GM12878 (cell line): Measurements from ENCODE around the gene KRI1.

Experiments
- ATF2 ChIP-seq: IDR thresholded peaks from 2 replicates; pipeline ENCODE4 v1.6.1; 2012; ENCODE audit warnings: low read length, inconsistent platforms
- CTCF ChIP-seq, 3 experiments: IDR thresholded peaks in 2 of 3; conservative IDR thresholded peaks in 1 of 3; 2 replicates each; pipeline ENCODE4 v1.5.1; 2011; ENCODE audit warnings: low read depth in 3 of 3, low read length in 3 of 3, mild to moderate bottlenecking in 3 of 3, control low read depth in 2 of 3, moderate library complexity in 2 of 3, inconsistent platforms in 1 of 3, mixed read lengths in 1 of 3; ENCODE audit not compliant: control insufficient read depth in 2 of 3, insufficient read depth in 1 of 3; ENCODE audit errors: extremely low read depth in 1 of 3
- EP300 ChIP-seq, 2 experiments: fragments of 150-350 bp in 1 of 2; IDR thresholded peaks; 2 replicates each; pipeline ENCODE4 v1.6.1; 2011 to 2012; ENCODE audit warnings: low read depth in 2 of 2, low read length in 2 of 2, borderline replicate concordance in 1 of 2, improper control_type of control experiment in 1 of 2, inconsistent platforms in 1 of 2; ENCODE audit not compliant: control insufficient read depth in 1 of 2
- PAX8 ChIP-seq: fragments of 450-650 bp; IDR thresholded peaks from 2 replicates; pipeline ENCODE4 v1.6.1; 2017; ENCODE audit warnings: mild to moderate bottlenecking, moderate library complexity
- ZNF24 ChIP-seq: fragments of 450-650 bp; IDR thresholded peaks from 2 replicates; pipeline ENCODE4 v1.6.1; 2017; ENCODE audit warnings: antibody characterized with exemption, mild to moderate bottlenecking
- TF ChIP-seq, protein P1 (sequence below): fragments of 450-650 bp; IDR thresholded peaks from 2 replicates; pipeline ENCODE4 v1.6.1; 2018; ENCODE audit warnings: borderline replicate concordance, mild to moderate bottlenecking; ENCODE audit not compliant: partially characterized antibody

DNA sequence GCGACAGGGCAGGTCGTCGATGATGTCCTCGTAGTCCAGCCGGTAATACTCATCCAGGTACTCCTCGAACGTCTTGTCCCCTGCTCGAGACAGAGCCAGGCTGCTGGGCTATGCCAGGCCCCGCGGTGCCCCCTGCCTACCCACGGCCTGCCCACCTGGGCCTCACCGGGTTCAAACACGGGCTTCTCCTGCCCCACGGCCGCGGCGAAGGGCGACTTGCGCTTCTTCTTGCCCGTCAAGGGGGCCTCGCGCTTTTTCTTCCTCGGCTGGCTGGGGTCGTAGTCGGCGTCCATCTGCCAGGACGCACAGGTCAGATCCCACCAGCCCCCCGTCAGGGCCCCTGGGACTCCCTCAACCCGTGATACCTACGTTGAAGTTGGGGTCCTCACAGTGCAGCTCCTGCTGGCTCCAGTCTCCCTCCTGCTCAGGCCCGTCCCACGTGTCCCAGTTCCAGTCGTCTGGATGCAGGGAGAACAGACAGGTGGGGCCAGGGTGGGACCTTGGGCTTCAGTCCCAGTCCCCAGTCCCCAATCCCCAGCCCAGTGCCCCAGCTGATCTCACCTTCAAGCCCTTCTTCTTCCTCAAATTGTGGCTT, 8.1 kb downstream of the KRI1 start:
- TF ChIP-seq CTCF (IDR thresholded peaks at IDR 0.05 in 2 of 3, conservative IDR thresholded peaks at IDR 0.05 in 1 of 3; ENCODE audit: control insufficient read depth in 2 of 3, extremely low read depth in 1 of 3, insufficient read depth in 1 of 3, low read depth in 3 of 3, low read length in 3 of 3) = no peak
- TF ChIP-seq ZNF24 = no peak
- TF ChIP-seq EP300 (IDR thresholded peaks at IDR 0.05; ENCODE audit: borderline replicate concordance in 1 of 2, control insufficient read depth in 1 of 2, low read depth in 2 of 2, low read length in 2 of 2) = no peak
- TF ChIP-seq, protein P1, sequence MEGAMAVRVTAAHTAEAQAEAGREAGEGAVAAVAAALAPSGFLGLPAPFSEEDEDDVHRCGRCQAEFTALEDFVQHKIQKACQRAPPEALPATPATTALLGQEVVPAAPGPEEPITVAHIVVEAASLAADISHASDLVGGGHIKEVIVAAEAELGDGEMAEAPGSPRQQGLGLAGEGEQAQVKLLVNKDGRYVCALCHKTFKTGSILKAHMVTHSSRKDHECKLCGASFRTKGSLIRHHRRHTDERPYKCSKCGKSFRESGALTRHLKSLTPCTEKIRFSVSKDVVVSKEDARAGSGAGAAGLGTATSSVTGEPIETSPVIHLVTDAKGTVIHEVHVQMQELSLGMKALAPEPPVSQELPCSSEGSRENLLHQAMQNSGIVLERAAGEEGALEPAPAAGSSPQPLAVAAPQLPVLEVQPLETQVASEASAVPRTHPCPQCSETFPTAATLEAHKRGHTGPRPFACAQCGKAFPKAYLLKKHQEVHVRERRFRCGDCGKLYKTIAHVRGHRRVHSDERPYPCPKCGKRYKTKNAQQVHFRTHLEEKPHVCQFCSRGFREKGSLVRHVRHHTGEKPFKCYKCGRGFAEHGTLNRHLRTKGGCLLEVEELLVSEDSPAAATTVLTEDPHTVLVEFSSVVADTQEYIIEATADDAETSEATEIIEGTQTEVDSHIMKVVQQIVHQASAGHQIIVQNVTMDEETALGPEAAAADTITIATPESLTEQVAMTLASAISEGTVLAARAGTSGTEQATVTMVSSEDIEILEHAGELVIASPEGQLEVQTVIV = no peak
- no peak for TF ChIP-seq PAX8
- no peak for TF ChIP-seq ATF2
